Bronchial epithelial cell (primary cell): ENCODE data around the gene MAN1C1. TPM values are rescaled to one million over a fixed set of nuclear protein-coding genes. Genes with fewer than 3 reads are reported as not detected.

Experiments
- DNase-seq: peaks from one replicate; pipeline ENCODE4 v3.0.0-alpha.2; 2010; ENCODE audit warnings: low read depth
- FAIRE-seq: peaks from 2 replicates; lab custom pipeline; 2011; peaks lifted over from hg19 to GRCh38; lab: Jason Lieb, UNC
- H3K27me3 ChIP-seq: 2 replicates; pipeline ENCODE4 v1.5.1; 2011; ENCODE audit warnings: low read length; ENCODE audit not compliant: control insufficient read depth, insufficient read depth
- H3K36me3 ChIP-seq: 2 replicates; pipeline ENCODE4 v1.5.1; 2011; ENCODE audit warnings: low read length; ENCODE audit not compliant: control insufficient read depth, insufficient read depth
- H3K4me3 ChIP-seq: 2 replicates; pipeline ENCODE4 v1.5.1; 2011; ENCODE audit warnings: mild to moderate bottlenecking, low read depth, low read length, control low read depth
- total RNA-seq: library from RNA; depleted of rRNA; stranded (reverse); fragments of >200 nt; gene quantifications from 2 replicates; pipeline ENCODE4 v1.2.1, GENCODE V29; 2014
- TF ChIP-seq, protein P1 (sequence below): IDR thresholded peaks from 2 replicates; pipeline ENCODE4 v1.5.1; 2011; ENCODE audit warnings: mild to moderate bottlenecking, moderate library complexity, low read length, control low read depth, inconsistent platforms; ENCODE audit not compliant: insufficient read depth, severe bottlenecking

The MAN1C1 gene
- total RNA-seq, 1 donor from 2014 or later: under 0.01 TPM

DNA sequence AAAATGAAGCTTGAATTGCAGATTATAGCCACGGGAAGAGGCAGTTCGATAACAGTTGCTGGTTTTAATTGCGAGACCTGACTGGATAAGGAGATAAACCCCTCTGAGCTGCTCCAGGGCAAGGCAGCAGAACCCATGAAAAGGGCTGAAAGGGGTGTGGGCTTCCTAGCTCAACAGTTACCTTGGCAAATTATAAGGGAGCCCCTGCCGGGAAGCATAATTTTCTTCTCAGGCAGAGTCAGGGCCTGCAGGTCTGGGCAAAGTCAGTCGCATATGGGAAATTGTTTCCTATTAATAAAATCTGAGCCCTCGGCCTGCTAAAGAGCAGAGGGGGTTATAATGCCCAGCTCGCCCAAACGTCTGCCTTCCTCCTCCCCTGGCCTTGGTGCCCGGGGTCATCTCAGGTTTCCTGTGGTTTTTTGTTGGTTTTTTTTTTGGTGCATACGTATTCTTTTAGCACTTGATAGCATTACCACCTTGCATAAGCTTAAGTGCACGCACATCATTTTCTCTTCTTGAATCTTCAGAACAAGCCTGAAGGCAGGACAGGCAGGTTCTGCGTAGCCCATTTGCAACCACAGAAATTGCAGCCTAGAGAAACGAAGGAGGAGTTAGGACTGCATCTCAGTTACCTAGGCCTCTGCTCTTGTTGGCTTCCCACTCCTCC lies 149.5 kb downstream of the MAN1C1 start:
- FAIRE-seq: no peak

DNA sequence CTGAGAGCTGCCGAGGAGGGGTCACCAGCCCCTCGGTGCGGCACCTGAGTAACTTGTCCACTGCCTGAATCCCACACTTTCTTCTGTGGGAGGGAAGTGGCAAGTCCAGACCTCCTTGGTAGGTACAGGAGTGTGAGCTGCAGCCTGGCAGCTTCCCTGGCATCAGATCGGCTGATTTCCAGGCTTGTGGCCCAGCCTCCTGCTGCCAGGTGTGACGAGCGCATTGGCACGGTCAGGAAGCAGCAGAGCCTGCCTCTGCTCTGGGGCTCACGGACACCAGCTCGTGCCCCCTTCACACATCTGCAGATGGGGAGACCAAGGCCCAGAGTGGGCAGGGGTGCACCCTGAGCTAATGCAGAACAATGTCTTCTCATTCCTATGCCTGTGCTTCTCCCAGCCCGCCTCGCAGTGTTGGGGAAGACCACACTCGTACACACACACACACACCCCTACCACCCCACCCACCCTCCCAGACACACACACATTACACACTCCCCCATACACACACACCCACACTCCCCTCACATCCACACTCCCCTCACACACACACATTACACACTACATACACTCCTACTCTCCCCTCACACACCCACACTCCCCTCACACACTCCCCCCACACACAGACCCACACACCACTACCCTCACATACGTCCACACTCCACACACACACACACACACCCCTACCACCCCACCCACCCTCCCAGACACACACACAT lies 150.3 kb downstream of the MAN1C1 start:
- Histone ChIP-seq H3K36me3 (no peaks in the 10 kb centered on the region), H3K4me3 (no peak overlapping the region), H3K27me3 (no peaks in the 10 kb centered on the region)
- DNase-seq (no peak), FAIRE-seq (no peak)
- TF ChIP-seq, protein P1, sequence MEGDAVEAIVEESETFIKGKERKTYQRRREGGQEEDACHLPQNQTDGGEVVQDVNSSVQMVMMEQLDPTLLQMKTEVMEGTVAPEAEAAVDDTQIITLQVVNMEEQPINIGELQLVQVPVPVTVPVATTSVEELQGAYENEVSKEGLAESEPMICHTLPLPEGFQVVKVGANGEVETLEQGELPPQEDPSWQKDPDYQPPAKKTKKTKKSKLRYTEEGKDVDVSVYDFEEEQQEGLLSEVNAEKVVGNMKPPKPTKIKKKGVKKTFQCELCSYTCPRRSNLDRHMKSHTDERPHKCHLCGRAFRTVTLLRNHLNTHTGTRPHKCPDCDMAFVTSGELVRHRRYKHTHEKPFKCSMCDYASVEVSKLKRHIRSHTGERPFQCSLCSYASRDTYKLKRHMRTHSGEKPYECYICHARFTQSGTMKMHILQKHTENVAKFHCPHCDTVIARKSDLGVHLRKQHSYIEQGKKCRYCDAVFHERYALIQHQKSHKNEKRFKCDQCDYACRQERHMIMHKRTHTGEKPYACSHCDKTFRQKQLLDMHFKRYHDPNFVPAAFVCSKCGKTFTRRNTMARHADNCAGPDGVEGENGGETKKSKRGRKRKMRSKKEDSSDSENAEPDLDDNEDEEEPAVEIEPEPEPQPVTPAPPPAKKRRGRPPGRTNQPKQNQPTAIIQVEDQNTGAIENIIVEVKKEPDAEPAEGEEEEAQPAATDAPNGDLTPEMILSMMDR: no peak

More for the DNA sequence above, 149.5 kb downstream of the MAN1C1 start:
- Histone ChIP-seq H3K4me3 (no peak overlapping the region), H3K36me3 (no peaks in the 10 kb centered on the region), H3K27me3 (no peaks in the 10 kb centered on the region)
- TF ChIP-seq, protein P1: no peak
- DNase-seq: no peak

DNA sequence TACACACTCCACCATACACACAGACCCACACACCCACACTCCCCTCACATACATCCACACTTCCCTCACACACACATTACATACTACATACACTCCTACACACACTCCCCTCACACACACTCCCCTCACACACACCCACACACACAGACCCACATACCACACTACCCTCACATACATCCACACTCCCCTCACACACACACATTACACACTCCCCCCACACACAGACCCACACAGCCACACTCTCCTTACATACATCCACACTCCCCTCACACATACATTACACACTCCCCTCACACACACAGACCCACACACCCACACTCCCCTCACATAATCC lies 150.8 kb downstream of the MAN1C1 start:
- TF ChIP-seq, protein P1: no peak
- H3K27me3 ChIP-seq: no peaks in the 10 kb centered on the region
- no peak overlapping the region for H3K4me3 ChIP-seq
- no peak for DNase-seq
- no peaks in the 10 kb centered on the region for H3K36me3 ChIP-seq
- FAIRE-seq: no peak

DNA sequence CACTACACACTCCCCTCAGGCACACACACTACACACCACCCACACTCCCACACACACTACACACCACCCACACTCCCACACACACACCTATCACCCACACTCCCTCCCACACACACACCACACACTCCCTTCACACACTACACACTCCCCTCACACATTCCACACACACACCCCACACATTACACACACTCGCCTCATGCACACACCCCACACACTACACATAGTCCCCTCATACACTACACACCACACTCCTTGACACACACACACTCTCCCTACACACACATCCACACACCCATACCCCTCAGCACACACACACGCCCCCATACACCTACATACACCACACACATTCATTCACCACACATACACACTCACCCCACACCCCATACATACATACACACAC lies 152.4 kb downstream of the MAN1C1 start:
- Histone ChIP-seq H3K4me3 (no peak overlapping the region), H3K36me3 (no peaks in the 10 kb centered on the region), H3K27me3 (no peaks in the 10 kb centered on the region)
- FAIRE-seq: no peak
- TF ChIP-seq, protein P1: no peak
- DNase-seq: no peak

DNA sequence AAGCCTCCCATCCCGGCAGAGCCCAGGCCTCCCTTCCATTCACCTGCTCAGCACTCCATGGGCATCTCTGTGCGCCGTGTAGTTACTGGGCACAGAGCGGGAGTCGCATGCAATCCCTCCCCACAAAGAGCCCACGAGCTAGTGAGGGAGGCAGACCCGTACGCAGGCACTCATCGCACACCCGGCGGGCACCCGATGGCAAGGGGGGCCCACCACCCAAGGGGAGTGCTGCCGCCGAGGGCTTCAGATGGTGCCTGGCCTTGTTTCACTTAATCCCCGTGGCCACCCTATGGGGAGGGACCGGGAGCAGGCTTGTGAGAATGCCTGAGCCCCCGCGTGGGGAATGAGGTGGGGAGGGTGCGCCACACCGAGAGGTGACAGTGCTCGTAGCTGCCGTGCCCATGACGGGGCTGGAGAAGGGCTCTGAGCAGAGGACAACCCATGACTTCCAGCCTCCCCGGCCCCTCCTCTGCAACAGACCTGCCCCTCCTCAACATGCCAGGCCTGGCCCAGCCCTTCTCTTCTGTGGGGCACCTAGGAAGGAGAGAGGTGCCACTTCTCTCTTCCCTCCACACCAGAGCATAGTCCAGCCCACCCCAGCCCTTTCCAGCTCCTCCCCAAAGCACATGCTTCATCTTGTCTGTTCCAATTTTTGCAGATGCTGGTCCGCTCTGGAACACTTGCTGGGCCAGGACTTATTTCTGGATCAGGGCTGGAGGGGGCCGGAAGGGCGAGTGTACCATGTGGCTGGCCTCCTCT lies 153.2 kb downstream of the MAN1C1 start:
- Histone ChIP-seq H3K4me3 (no peak overlapping the region), H3K27me3 (no peaks in the 10 kb centered on the region), H3K36me3 (no peaks in the 10 kb centered on the region)
- FAIRE-seq (no peak), DNase-seq (no peak)
- TF ChIP-seq, protein P1: no peak
